Suppressor macrophage (primary cell): ENCODE results near the gene ASPSCR1.

ENCODE experiments used
- DNase-seq, 4 experiments: peaks; one replicate each; pipeline ENCODE4 v3.0.0-alpha.2; 2020 to 2022

ASPSCR1 gene

GRCh38 chr17:81983011-81983638, 5.7 kb downstream of the ASPSCR1 start:
- DNase-seq, result no peak

GRCh38 chr17:81983639-81984373, 6.4 kb downstream of the ASPSCR1 start:
- peak; percentile 19 to 54 (median 52) for DNase-seq

- DNase-seq, result no peak
Observed at GRCh38 chr17:81984773-81985410, 7.5 kb downstream of the ASPSCR1 start.

GRCh38 chr17:81986606-81987005, 9.2 kb downstream of the ASPSCR1 start:
- no peak for DNase-seq

- DNase-seq, result no peak
Observed at GRCh38 chr17:81987161-81987770, 9.8 kb downstream of the ASPSCR1 start.

GRCh38 chr17:81990836-81991683, 13.6 kb downstream of the ASPSCR1 start:
- DNase-seq, result no peak

- DNase-seq, result no peak
Observed at GRCh38 chr17:81991684-81992305, 14.4 kb downstream of the ASPSCR1 start.

GRCh38 chr17:81992306-81993102, 15.1 kb downstream of the ASPSCR1 start:
- no peak for DNase-seq

- DNase-seq, result no peak
Observed at GRCh38 chr17:81993729-81994592, 16.5 kb downstream of the ASPSCR1 start.

GRCh38 chr17:81994593-81995462, 17.4 kb downstream of the ASPSCR1 start:
- no peak for DNase-seq

GRCh38 chr17:81995463-81996231, 18.2 kb downstream of the ASPSCR1 start:
- no peak for DNase-seq

GRCh38 chr17:81996232-81996756, 18.9 kb downstream of the ASPSCR1 start:
- DNase-seq, result no peak

- DNase-seq, result no peak
Observed at GRCh38 chr17:81996757-81997441, 19.5 kb downstream of the ASPSCR1 start.

GRCh38 chr17:81998212-81998611, 20.8 kb downstream of the ASPSCR1 start:
- no peak for DNase-seq

GRCh38 chr17:81998691-81999438, 21.4 kb downstream of the ASPSCR1 start:
- DNase-seq, result no peak

GRCh38 chr17:81999587-81999975, 22.2 kb downstream of the ASPSCR1 start:
- DNase-seq, result no peak
